ENCODE measurements around the gene TTC12.
A peak's percentile ranks its signal among the peaks of the same experiment; 100 is the strongest.
"Not testable (repeated sequence)": the region's sequence is repeated elsewhere in the genome, so short reads cannot be mapped to it uniquely, and the experiment has no call there.

Gene TTC12

GRCh38 chr11:113286509-113287497 lies 27.6 kb upstream of the TTC12 start:
- DNase-seq, result no peak

GRCh38 chr11:113287801-113288200 lies 26.6 kb upstream of the TTC12 start:
- no peak for DNase-seq

GRCh38 chr11:113288286-113288863 lies 26.0 kb upstream of the TTC12 start:
- DNase-seq, result no peak

DNA sequence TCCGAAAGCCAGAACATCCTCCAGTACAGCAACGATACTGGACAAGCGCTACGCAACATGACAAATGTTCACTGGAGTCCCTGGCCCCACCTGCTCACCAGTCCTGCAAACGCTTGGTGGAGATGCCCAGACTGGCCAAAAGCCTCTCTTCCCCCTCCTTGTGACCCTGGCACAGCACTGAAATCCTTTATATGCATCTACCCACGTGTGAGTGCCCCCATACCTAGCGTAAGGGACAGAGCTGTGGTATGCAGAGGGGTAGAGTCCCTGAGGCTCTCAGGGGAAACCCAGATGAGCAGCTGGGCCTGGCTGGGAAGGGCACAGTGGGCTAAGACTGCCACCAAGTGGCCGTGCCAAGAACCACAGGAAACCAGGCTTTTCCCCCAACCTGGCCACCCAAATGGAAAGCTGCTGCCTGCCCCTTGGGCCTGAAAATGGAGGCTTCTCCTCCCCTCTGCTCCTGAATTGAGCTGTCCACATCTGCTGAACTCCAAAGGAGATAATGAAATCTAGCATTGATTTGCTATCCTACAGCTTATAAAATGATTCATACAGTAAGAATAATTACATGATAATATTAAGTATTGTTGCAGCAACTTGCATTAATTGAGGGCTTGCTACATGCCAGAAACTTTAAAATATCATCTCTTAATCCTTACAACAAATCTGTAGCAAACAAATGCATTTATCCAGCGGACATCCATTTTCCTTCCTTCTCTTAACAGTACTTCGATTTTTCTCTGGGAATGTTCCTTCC lies 24.8 kb upstream of the TTC12 start:
- peak; percentile 15 to 38 for DNase-seq

- no peak for DNase-seq
Measured at GRCh38 chr11:113293936-113294335, 20.4 kb upstream of the TTC12 start.

GRCh38 chr11:113295993-113296392 lies 18.4 kb upstream of the TTC12 start:
- no peak for DNase-seq

DNA sequence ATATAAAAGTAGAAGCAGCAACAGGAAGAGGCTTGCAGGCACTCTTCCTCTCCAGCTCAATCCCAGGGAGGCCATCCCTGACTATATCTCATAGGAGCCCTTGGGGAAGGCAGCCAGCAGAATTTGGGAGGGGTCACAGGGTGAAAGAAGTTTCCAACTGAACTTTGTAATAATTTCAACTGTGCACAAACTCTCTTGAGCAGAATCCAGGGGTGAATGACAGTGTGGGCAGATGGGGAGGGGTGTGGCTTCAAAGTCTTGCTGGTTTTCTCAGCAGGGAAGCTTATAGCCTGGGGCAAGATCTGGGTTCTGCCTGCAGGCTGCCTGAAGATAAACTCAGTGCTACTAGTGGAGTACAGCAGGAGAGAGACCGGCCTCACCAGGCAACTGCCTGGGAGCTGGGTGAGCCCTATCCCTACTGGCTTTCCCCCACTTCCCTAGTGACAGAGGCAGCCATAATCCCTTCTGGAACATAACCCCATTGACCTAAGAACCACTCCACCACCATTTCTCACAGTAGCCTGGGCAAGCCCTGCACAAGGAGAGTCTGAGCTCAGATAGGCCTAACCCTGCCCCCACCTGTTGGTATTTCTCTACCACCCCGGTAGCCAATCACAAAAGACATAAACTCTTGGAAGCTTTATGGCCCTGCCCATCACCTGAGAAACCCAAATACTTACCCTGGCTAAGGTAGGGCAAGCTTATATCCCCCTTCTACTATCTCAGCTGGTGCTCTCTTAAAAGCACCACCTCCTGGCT lies 17.8 kb upstream of the TTC12 start:
- DNase-seq, result no peak

DNA sequence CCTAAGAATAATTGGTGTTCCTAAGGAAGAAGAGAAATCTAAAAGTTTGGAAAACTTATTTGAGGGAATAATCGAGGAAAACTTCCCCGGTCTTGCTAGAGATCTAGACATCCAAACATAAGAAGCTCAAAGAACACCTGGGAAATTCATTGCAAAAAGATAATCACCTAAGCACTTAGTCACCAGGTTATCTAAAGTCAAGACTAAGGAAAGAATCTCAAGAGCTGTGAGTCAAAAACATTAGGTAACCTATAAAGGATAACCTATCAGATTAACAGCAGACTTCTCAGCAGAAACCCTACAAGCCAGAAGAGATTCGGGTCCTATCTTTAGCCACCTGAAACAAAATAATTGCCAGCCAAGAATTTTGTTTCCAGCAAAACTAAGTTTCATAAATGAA lies 15.9 kb upstream of the TTC12 start:
- not testable (repeated sequence) for DNase-seq

DNA sequence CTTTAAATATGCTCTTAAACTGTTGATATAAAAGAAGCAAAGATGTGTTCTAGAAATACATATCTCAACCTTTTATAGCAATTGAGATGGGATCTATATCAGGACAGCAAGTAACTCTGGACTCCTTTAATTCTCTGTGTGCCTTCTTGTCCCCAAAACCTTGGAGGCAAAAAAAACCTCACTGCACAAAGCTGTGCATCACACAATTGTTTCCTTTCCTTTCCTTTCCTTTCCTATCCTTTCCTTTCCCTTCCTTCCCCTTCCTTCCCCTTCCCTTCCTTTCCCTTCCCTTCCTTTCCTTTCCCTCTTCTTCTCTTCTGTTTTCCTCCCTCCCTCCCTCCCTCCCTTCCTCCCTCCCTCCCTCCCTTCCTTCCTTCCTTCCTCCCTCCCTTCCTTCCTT lies 9.5 kb upstream of the TTC12 start:
- DNase-seq, result no peak

DNA sequence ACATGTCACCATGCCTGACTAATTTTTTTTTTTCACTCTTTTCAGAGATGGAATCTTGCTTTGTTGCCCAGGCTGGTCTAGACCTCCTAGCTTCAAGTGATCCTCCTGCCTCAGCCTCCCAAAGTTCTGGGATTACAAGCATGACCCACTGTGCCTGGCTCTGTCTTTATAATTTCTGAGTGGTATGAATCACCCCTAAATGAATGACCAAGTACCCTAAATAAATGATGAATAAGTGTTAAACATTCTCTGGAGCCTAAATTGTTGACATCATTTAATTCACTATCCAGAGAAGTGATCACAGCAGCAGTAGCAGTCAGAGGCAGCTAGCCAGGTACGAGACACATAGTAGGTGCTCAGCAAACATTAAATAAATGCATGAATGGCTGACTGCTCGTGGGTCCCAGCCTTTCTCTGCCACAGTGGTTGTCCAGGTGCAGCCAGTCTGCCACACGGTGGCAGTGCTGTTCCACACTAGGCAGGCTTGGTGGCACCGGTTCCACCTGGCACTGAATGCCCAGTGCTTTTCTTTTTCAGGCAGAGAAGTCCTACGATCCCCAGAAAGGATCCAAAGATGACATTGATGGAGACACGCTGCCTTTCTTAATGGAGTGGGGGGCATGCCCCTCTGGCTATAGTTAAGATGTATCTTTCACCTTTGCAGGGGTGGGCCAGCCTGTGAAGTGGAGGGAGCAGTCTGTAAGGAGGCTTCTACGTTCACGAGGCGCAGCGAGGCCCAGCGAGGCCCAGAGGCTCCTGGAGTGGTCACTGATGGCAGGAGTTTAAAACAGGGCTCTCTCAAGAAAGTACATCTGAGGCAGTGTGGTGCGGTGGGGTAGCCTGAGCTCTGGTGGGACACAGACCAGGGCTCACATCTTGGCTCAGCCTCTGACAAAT lies 8.7 kb upstream of the TTC12 start:
- peak in 1 of 2 experiments; percentile 7 for DNase-seq

GRCh38 chr11:113308601-113309000 lies 5.8 kb upstream of the TTC12 start:
- DNase-seq, result no peak

DNA sequence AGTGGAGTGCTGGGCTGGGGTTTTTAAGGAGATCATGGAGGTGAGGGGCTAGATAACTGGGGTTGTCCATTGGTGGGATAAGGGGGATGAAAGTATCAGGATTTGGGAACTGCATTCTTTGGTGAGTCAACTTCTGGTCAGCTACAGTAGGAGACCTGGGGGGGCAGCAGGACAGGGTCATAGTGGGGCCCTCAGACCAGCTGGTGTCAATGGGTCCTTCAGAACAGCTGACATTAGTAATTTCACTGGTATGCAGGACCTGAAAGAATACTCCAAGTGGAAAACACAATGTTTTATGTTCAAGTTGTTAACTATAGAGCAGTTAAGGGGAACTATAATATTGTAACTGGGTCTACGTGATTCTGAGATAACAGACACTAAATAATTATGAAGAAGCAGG lies 2.8 kb upstream of the TTC12 start:
- DNase-seq, result no peak

- no peak for DNase-seq
Measured at GRCh38 chr11:113313601-113314000, 782 bp upstream of the TTC12 start.

GRCh38 chr11:113314065-113314388 lies 356 bp upstream of the TTC12 start:
- no peak for DNase-seq

GRCh38 chr11:113315811-113316210 lies 1.4 kb downstream of the TTC12 start:
- DNase-seq, result no peak

DNA sequence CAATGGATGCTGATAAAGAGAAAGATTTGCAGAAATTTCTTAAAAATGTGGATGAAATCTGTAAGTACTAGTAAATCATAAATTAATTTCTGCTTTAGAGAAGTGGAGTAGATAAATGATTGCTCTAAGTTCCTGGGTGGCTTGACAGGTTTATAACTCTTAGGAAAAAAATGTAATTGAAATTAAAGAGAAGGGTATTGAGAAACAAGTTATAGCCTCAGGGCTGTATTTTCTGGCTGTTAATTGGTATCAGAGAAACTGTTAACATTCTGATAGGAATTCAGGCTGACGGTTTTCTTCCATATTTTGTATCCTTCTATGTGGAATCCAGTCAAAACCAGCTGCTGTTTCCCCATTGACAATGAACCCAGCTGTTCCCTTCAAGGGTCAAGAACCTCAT lies 1.9 kb downstream of the TTC12 start:
- DNase-seq, result no peak

DNA sequence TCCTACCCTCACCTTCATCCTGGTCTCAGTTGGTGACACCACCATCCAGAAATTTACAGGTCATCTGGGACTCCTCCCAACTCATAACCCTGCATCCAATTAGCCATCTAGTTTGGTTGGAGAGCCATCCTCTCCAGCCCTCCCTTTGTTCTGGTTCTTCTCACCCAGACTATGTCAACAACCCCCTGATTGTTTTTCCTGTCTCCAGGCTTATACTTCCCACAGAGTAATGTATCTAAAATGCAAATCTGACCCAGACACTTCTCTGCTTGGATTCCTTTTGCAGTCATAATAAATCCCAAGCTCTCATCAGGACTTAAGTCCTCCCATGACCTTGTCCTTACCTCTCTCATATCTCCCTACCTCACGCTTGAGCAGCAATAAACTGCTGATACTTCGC lies 3.0 kb downstream of the TTC12 start:
- no peak for DNase-seq

DNA sequence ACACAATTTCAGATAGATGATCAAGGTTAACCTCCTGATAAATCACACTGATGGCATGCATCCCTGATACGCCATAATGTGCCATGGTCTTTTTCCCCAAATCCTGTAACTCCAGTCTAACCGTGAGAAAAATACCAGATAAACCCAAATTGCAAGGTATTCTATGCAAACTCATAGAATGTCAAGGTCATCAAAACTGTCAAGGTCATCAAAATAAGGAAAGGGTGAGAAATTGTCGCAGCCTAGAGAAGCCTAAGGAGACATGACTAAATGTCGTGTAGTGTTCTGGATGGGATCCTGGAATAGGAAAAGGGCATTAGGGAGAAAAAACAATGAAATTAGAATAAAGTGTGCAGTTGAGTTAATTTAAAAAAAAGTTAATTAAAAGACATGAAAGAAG lies 4.7 kb downstream of the TTC12 start:
- DNase-seq, result no peak

DNA sequence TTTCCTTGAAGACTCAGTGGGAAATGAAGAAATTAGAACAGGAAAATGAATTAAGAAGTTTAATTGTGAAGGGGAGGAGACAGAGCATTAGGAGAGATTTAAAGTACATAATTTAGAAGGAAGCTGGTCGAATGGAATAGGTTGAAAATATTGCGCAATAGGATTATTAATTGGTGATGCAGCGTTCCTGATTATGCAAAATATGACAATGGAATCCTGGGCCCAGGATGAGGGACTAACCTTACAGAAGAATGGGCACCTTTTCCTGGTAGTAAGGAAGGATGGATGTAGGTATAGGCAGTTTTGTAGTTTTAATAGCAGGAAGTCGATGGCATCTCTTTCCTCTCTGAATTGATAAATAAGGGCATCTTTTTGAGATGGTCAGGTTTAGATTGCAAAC lies 7.8 kb downstream of the TTC12 start:
- DNase-seq, result no peak

GRCh38 chr11:113324250-113324649 lies 9.9 kb downstream of the TTC12 start:
- no peak for DNase-seq

DNA sequence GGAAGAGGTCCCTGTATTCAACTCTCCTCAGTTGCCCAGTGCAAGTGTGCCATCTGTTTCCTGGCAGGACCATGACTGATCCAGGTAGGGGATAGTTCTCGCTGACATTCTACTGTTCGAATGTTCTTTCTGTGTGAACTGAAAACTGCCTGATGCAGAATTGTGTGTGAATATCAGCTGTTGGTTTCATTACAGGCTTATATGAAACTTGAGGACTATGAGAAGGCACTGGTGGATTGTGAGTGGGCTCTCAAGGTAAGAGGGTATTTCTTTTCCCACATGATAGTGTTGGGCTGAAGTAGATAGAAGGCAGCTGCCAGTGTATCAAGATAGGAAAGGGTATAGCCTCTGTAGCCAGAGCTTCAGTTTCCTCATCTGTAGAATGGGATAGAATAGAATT lies 15.3 kb downstream of the TTC12 start:
- no peak for DNase-seq

DNA sequence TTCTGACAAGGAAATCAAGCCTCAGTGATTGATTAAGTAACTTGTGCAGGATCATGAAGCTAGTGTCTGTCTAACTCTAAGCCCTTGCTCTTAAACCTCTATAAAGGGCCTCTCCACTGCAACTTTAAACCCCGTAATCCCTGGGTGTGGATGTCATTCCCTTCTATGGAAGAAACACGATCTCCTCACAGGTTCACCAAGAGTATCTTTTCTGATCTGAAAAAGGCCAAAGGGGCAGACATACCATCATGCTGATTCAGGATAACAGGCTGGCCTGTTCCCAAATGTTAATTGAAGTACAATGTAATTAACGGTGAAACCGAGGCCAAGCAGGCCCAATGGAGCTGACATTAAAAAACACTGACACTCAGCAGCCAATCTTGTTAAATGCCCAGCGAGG lies 17.1 kb downstream of the TTC12 start:
- no peak for DNase-seq

Data from Kasumi-1 (cell line).